GM12891 (cell line): ENCODE measurements around the gene FASTKD3.

ENCODE experiments used
- POLR2A ChIP-seq: IDR thresholded peaks from 2 replicates; pipeline ENCODE4 v1.6.1; 2011; ENCODE audit warnings: low read depth, low read length, control low read depth
- POLR2AphosphoS5 ChIP-seq: IDR thresholded peaks from 2 replicates; pipeline ENCODE4 v1.6.1; 2011; ENCODE audit warnings: low read depth, low read length, control low read depth
- SPI1 ChIP-seq: IDR thresholded peaks from 2 replicates; pipeline ENCODE4 v1.6.1; 2011; ENCODE audit warnings: low read depth, low read length, control low read depth
- TAF1 ChIP-seq: IDR thresholded peaks from 2 replicates; pipeline ENCODE4 v1.6.1; 2011; ENCODE audit warnings: low read depth, low read length, control low read depth

DNA sequence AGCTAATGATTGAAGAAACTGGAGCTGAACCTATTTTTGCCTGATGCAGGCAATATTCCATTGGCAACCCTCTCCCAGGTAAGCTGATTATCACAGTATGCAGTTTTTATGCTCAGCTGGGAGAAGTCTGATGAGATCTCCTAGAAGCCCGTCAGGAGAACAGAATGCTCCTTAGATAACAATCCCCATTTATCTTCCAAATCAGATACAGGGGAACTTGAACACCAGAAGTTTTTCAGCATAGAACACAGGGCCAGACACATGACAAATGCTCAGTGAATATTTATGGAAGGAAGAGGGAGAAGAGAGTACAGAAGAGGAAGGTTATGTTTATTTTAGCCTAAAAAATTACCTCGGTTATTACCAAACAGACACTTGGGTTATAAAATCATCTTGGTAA lies 55.8 kb downstream of the FASTKD3 start:
- no peak for TF ChIP-seq POLR2A
- TF ChIP-seq POLR2AphosphoS5, result no peak
- TF ChIP-seq TAF1, result no peak
- TF ChIP-seq SPI1, result no peak
